HepG2 (cell line): Measurements from ENCODE around the gene TM2D3. TPM values are rescaled to one million over a fixed set of nuclear protein-coding genes. Genes with fewer than 3 reads are reported as not detected.

ENCODE experiments used
- ATAC-seq: fragments of 200-7000 bp; cut with Tn5 transposase; 3 replicates; pipeline ENCODE4 v1.9.1; 2020; ENCODE audit warnings: mild to moderate bottlenecking, moderate library complexity
- BruUV-seq: library from RNA; stranded (reverse); fragments of 400-500 nt; replicated peaks from 2 replicates; lab custom pipeline; 2021; lab: Mats Ljungman, UMichigan
- CTCF ChIA-PET: fragments of 300-600 bp; formaldehyde crosslinking; extraction: SDS; loops from one replicate; lab custom pipeline; 2021; ENCODE audit warnings: low total read pairs, inconsistent platforms, low intra/inter-chr PET ratio; lab: Yijun Ruan, JAX
- POLR2A ChIA-PET: fragments of 350-600 bp; sonication (Branson Sonifier 250); formaldehyde crosslinking; loops from one replicate; lab custom pipeline; 2020; ENCODE audit warnings: antibody characterized with exemption, inconsistent platforms; lab: Yijun Ruan, JAX
- DNase-seq: peaks from one replicate; pipeline ENCODE4 v3.0.0-alpha.2; 2015; ENCODE audit warnings: low spot score
- FAIRE-seq: peaks from 3 replicates; lab custom pipeline; 2011; peaks lifted over from hg19 to GRCh38; lab: Jason Lieb, UNC
- H2AFZ ChIP-seq: one replicate; pipeline ENCODE4 v1.6.1; 2011; ENCODE audit warnings: low read length, inconsistent platforms
- H3K27ac ChIP-seq: fragments of 300-600 bp; 3 replicates; pipeline ENCODE4 v1.8.0; 2011; ENCODE audit warnings: mixed run types, mild to moderate bottlenecking, mixed read lengths, low read length, inconsistent platforms; ENCODE audit not compliant: insufficient read depth; ENCODE audit errors: extremely low read length
- H3K27me3 ChIP-seq, 2 experiments: fragments of 200-600 bp in 1 of 2; 2 replicates in 1 of 2; 3 replicates in 1 of 2; pipeline versions ENCODE4 v1.6.0 to v1.8.0; 2011; ENCODE audit warnings: low read length in 2 of 2, mild to moderate bottlenecking in 2 of 2, moderate library complexity in 2 of 2, inconsistent platforms in 1 of 2; ENCODE audit not compliant: insufficient read depth in 2 of 2, control insufficient read depth in 1 of 2
- H3K36me3 ChIP-seq, 2 experiments: fragments of 200-600 bp in 1 of 2; replicated peaks in 1 of 2; 2 replicates in 1 of 2; 3 replicates in 1 of 2; pipeline versions ENCODE4 v1.5.1 to v1.8.0; 2011; ENCODE audit warnings: low read length in 2 of 2, inconsistent platforms in 1 of 2; ENCODE audit not compliant: insufficient read depth in 2 of 2, control insufficient read depth in 1 of 2
- H3K4me1 ChIP-seq: 2 replicates; pipeline ENCODE4 v1.5.1; 2012; ENCODE audit warnings: low read length, inconsistent platforms; ENCODE audit not compliant: insufficient read depth
- H3K4me2 ChIP-seq: 2 replicates; pipeline ENCODE4 v1.6.0; 2011; ENCODE audit warnings: low read depth, low read length, inconsistent platforms
- H3K4me3 ChIP-seq, 3 experiments: fragments of 200-600 bp in 1 of 3; sonication (generic), shearing (Covaris generic) in 1 of 3; replicated peaks in 1 of 3; 2 replicates each; pipeline ENCODE4 v1.5.1; 2011 to 2016; ENCODE audit warnings: low read length in 3 of 3, inconsistent platforms in 2 of 3, low read depth in 2 of 3, mild to moderate bottlenecking in 2 of 3, control low read depth in 1 of 3, mixed read lengths in 1 of 3; ENCODE audit not compliant: insufficient read depth in 1 of 3
- H3K79me2 ChIP-seq: one replicate; pipeline ENCODE4 v1.6.1; 2011; ENCODE audit warnings: low read length, inconsistent platforms; ENCODE audit not compliant: insufficient read depth
- H3K9ac ChIP-seq: 2 replicates; pipeline ENCODE4 v1.6.0; 2011; ENCODE audit warnings: mild to moderate bottlenecking, low read depth, low read length, inconsistent platforms; ENCODE audit not compliant: insufficient read depth
- H3K9me3 ChIP-seq: 2 replicates; pipeline ENCODE4 v1.5.1; 2012; ENCODE audit warnings: mild to moderate bottlenecking, low read length
- H4K20me1 ChIP-seq: 2 replicates; pipeline ENCODE4 v1.6.0; 2011; ENCODE audit warnings: inconsistent platforms, mild to moderate bottlenecking, low read length, moderate library complexity; ENCODE audit not compliant: insufficient read depth
- ARNTL ChIP-seq: sonication (generic); formaldehyde crosslinking; IDR thresholded peaks from 2 replicates; pipeline ENCODE4 v1.4.0; 2020; ENCODE audit warnings: mild to moderate bottlenecking, missing genetic modification reagents
- ATF7 ChIP-seq, 2 experiments: fragments of 450-650 bp in 1 of 2; sonication (generic) in 1 of 2; formaldehyde crosslinking in 1 of 2; IDR thresholded peaks; 2 replicates each; pipeline versions ENCODE4 v1.4.0 to v1.6.1; 2016 to 2020; ENCODE audit warnings: antibody characterized with exemption in 1 of 2, mild to moderate bottlenecking in 1 of 2, missing genetic modification reagents in 1 of 2
- CENPT ChIP-seq: sonication (generic); formaldehyde crosslinking; IDR thresholded peaks from 2 replicates; pipeline ENCODE4 v1.8.0; 2022; ENCODE audit warnings: low read depth, mild to moderate bottlenecking, moderate library complexity, missing genetic modification reagents
- CREB1 ChIP-seq, 2 experiments: fragments of 450-650 bp in 1 of 2; IDR thresholded peaks; 2 replicates each; pipeline ENCODE4 v1.6.1; 2016 to 2017; ENCODE audit warnings: control low read depth in 1 of 2, mild to moderate bottlenecking in 1 of 2, missing compliant biosample characterization in 1 of 2, missing genetic modification characterization in 1 of 2
- KDM3A ChIP-seq: IDR thresholded peaks from 2 replicates; pipeline ENCODE4 v1.6.1; 2018; ENCODE audit warnings: low read depth, missing compliant biosample characterization
- KLF6 ChIP-seq: IDR thresholded peaks from 2 replicates; pipeline ENCODE4 v1.8.0; 2016; ENCODE audit warnings: missing biosample characterization, missing genetic modification reagents
- NFIC ChIP-seq: IDR thresholded peaks from 2 replicates; pipeline ENCODE4 v1.6.1; 2012; ENCODE audit warnings: mild to moderate bottlenecking, low read length, inconsistent platforms
- SPEN ChIP-seq: sonication (generic); formaldehyde crosslinking; IDR thresholded peaks from 2 replicates; pipeline ENCODE4 v1.5.1; 2020; ENCODE audit warnings: low read depth, mild to moderate bottlenecking, missing genetic modification reagents
- ZHX2 ChIP-seq, 2 experiments: sonication (generic) in 1 of 2; formaldehyde crosslinking in 1 of 2; IDR thresholded peaks; 2 replicates each; pipeline versions ENCODE4 v1.6.1 to v1.9.0; 2014 to 2022; ENCODE audit warnings: antibody characterized with exemption in 1 of 2, borderline replicate concordance in 1 of 2, inconsistent platforms in 1 of 2, low read depth in 1 of 2, missing genetic modification reagents in 1 of 2
- ZMYM4 ChIP-seq: sonication (generic); formaldehyde crosslinking; IDR thresholded peaks from 2 replicates; pipeline ENCODE4 v1.8.1; 2023; ENCODE audit warnings: mild to moderate bottlenecking, missing genetic modification reagents
- ZNF256 ChIP-seq: sonication (generic); formaldehyde crosslinking; conservative IDR thresholded peaks from 2 replicates; pipeline ENCODE4 v1.4.0; 2020; ENCODE audit warnings: missing genetic modification reagents
- ZNF616 ChIP-seq: sonication (generic); formaldehyde crosslinking; IDR thresholded peaks from 2 replicates; pipeline ENCODE4 v1.5.0; 2020; ENCODE audit warnings: low read depth, mild to moderate bottlenecking, missing genetic modification reagents
- WGBS: methylation state at CpG from one replicate; pipeline ENCODE4 v1.1.6; 2017; ENCODE audit warnings: low lambda C conversion rate; 5-methylcytosine and 5-hydroxymethylcytosine counted together
- in situ Hi-C: cut with HindIII; loops from 2 replicates; pipeline ENCODE4 v1.10.0; 2017; ENCODE audit warnings: low pct_unique_long_range_greater_than_20kb; ENCODE audit not compliant: extremely low pct_ligation_motif_present
- intact Hi-C: fragments of 100-400 bp; cut with micrococcal nuclease; formaldehyde crosslinking; loops from one replicate; pipeline ENCODE4 v1.10.0; 2022; ENCODE audit not compliant: unreplicated experiment
- polyA plus RNA-seq, 8 experiments: library from polyadenylated mRNA; depleted of rRNA in 3 of 8; stranded (reverse) in 7 of 8; unstranded in 1 of 8; fragments of >200 nt; fragmentation: Illumina TruSeq in 4 of 8; extraction: Trizol in 4 of 8; gene quantifications; 2 replicates each; pipeline versions ENCODE4 v1.2.1 to v1.2.3, GENCODE V29; 2011 to 2016; ENCODE audit warnings: low read depth in 4 of 8, missing spikeins in 1 of 8, mixed read lengths in 1 of 8; ENCODE audit not compliant: insufficient read depth in 1 of 8
- total RNA-seq, 5 experiments: library from RNA; depleted of rRNA; stranded (reverse); fragments of >200 nt; fragmentation: Illumina TruSeq; extraction: Trizol; gene quantifications; 2 replicates each; pipeline ENCODE4 v1.2.3, GENCODE V29; 2016; ENCODE audit warnings: low read depth in 1 of 5

The TM2D3 gene
- total and polyA plus RNA-seq, 2 of the 13 experiments (the other 11 are each of a cell fraction or from before 2014, with no cell fraction given) = 31.1 to 72.7 TPM

GRCh38 chr15:101689901-101690300 is 37.7 kb upstream of the TM2D3 start:
- POLR2A ChIA-PET = no interaction called here
- no peak overlapping the region for H3K9ac ChIP-seq
- intact Hi-C loops = no loop called here
- no peaks in the 10 kb centered on the region for H3K79me2 ChIP-seq
- BruUV-seq = no TSS peak
- H3K9me3 ChIP-seq = no peaks in the 10 kb centered on the region
- H4K20me1 ChIP-seq = no peaks in the 10 kb centered on the region
- TF ChIP-seq ATF7 (IDR thresholded peaks at IDR 0.05) (peak; percentile 52), ATF7 (CRISPR knock-in tag; IDR thresholded peaks at IDR 0.05) (no peak), CENPT (CRISPR knock-in tag) (no peak), CREB1 (IDR thresholded peaks at IDR 0.05) (peak; percentile 28; the same call in 1 of the 2 replicates), CREB1 (CRISPR knock-in tag; IDR thresholded peaks at IDR 0.05) (no peak), NFIC (no peak), KDM3A (no peak)
- TF ChIP-seq, all 625 proteins: peak for 2
- Histone ChIP-seq H2AFZ (no peak overlapping the region), H3K4me1 (no peaks in the 10 kb centered on the region), H3K4me2 (no peak overlapping the region), H3K27ac (no peak overlapping the region), H3K4me3 (no peak overlapping the region), H3K27me3 (no peaks in the 10 kb centered on the region; a peak in 1 of 5 replicates), H3K36me3 (peaks cover 2 to 20% of the 10 kb centered on the region in 2 experiments; a peak in 3 of 5 replicates)
- DNase-seq (no peak), ATAC-seq (no peak), FAIRE-seq (no peak)
- WGBS = 95% methylated on average over 6 of the region's 6 CpGs
- CTCF ChIA-PET = no interaction called here
- in situ Hi-C loops = no loop called here

- Histone ChIP-seq H3K4me2 (no peak overlapping the region), H3K9me3 (no peaks in the 10 kb centered on the region), H3K27me3 (no peaks in the 10 kb centered on the region; a peak in 1 of 5 replicates), H3K79me2 (no peaks in the 10 kb centered on the region), H2AFZ (no peak overlapping the region), H3K36me3 (peaks cover 3 to 26% of the 10 kb centered on the region in 2 experiments; a peak in 4 of 5 replicates), H3K9ac (no peak overlapping the region), H3K4me1 (no peaks in the 10 kb centered on the region), H3K27ac (no peak overlapping the region), H3K4me3 (no peak overlapping the region), H4K20me1 (no peaks in the 10 kb centered on the region)
- ChIA-PET POLR2A (no interaction called here), CTCF (no interaction called here)
- intact Hi-C loops = no loop called here
- in situ Hi-C loops = no loop called here
- no peak for ATAC-seq
- no TSS peak for BruUV-seq
- no peak for FAIRE-seq
- 100% methylated on average over 2 of the region's 2 CpGs for WGBS
- DNase-seq = no peak
- TF ChIP-seq KLF6 (CRISPR knock-in tag) (no peak), ZNF256 (CRISPR knock-in tag) (no peak), ZMYM4 (no peak), ZHX2 (IDR thresholded peaks at IDR 0.05; ENCODE audit: low read depth) (no peak), ZHX2 (CRISPR knock-in tag; IDR thresholded peaks at IDR 0.05; ENCODE audit: borderline replicate concordance) (no peak), SPEN (no peak), ZNF616 (CRISPR knock-in tag) (no peak), ARNTL (no peak)
Observed at GRCh38 chr15:101686718-101687117, 34.5 kb upstream of the TM2D3 start.
